Gastrocnemius medialis (tissue), 4 donors: Measurements from ENCODE around the gene POC5. TPM values are rescaled to one million over a fixed set of nuclear protein-coding genes. Genes with fewer than 3 reads are reported as not detected.

Source experiments
- ATAC-seq, 2 donors: fragments of 150-250 bp; one replicate each; pipeline ENCODE4 v1.9.1; 2016
- DNase-seq, 2 donors: peaks; one replicate each; pipeline ENCODE4 v3.0.0-alpha.2; 2019
- H3K27ac ChIP-seq, 4 donors: fragments of 200-600 bp; sonication (generic); 1 replicate in 1 of 4; 2 replicates in 3 of 4; pipeline ENCODE4 v1.5.1; 2016 to 2018; ENCODE audit warnings: mild to moderate bottlenecking in 2 of 4, moderate library complexity in 1 of 4
- H3K27me3 ChIP-seq, 3 donors: fragments of 200-600 bp; sonication (generic) in 2 of 3; 1 replicate in 1 of 3; 2 replicates in 2 of 3; pipeline versions ENCODE4 v1.5.1 to v1.6.0; 2016 to 2019; ENCODE audit warnings: mild to moderate bottlenecking in 1 of 3, moderate library complexity in 1 of 3
- H3K36me3 ChIP-seq, 2 donors: fragments of 200-600 bp; sonication (generic) in 1 of 2; one replicate each; pipeline ENCODE4 v1.5.1; 2017 to 2018
- H3K4me1 ChIP-seq, 2 donors: fragments of 200-600 bp; sonication (generic) in 1 of 2; one replicate each; pipeline ENCODE4 v1.5.1; 2016 to 2017; ENCODE audit warnings: mild to moderate bottlenecking in 2 of 2
- H3K4me3 ChIP-seq, 4 donors: fragments of 200-600 bp; sonication (generic) in 3 of 4; 1 replicate in 1 of 4; 2 replicates in 3 of 4; pipeline ENCODE4 v1.5.1; 2016 to 2019; ENCODE audit warnings: mild to moderate bottlenecking in 2 of 4
- H3K9me3 ChIP-seq, 3 donors: fragments of 200-600 bp; sonication (generic) in 2 of 3; 1 replicate in 1 of 3; 2 replicates in 2 of 3; pipeline ENCODE4 v1.5.1; 2016 to 2019
- CTCF ChIP-seq, 5 experiments: fragments of 450-650 bp in 3 of 5; fragments of 200-600 bp in 2 of 5; sonication (generic) in 2 of 5; IDR thresholded peaks in 4 of 5; conservative IDR thresholded peaks in 1 of 5; 1 replicate in 4 of 5; 2 replicates in 1 of 5; pipeline ENCODE4 v1.5.1; 2016 to 2019; ENCODE audit warnings: antibody characterized with exemption in 5 of 5, mild to moderate bottlenecking in 3 of 5, moderate library complexity in 3 of 5
- POLR2A ChIP-seq, 2 donors: fragments of 450-650 bp; IDR thresholded peaks; one replicate each; pipeline ENCODE4 v1.6.1; 2017; ENCODE audit warnings: antibody characterized with exemption in 2 of 2, mild to moderate bottlenecking in 2 of 2, moderate library complexity in 2 of 2
- in situ Hi-C, 4 donors: fragments of 200-750 bp; cut with MboI; loops; one replicate each; pipeline versions ENCODE4 v1.15.0 to v1.8.0; 2017; ENCODE audit warnings: low sequenced_read_pairs in 4 of 4
- intact Hi-C: fragments of 100-400 bp; cut with DNase I; formaldehyde crosslinking; loops from one replicate; pipeline ENCODE4 v1.15.1; 2023; ENCODE audit warnings: low total_unique reads
- total RNA-seq, 4 donors: library from RNA; depleted of rRNA; stranded (reverse); fragments of >200 nt; gene quantifications; one replicate each; pipeline versions ENCODE4 v1.1.0 to v1.2.3, GENCODE V29; 2016

The POC5 gene
- total RNA-seq, 4 donors from 2014 or later, result 4.1 to 7.3 (median 5.4) TPM

- intact Hi-C loops, result no loop called here
Observed at GRCh38 chr5:75721573-75721972, 4.3 kb upstream of the POC5 start.

DNA sequence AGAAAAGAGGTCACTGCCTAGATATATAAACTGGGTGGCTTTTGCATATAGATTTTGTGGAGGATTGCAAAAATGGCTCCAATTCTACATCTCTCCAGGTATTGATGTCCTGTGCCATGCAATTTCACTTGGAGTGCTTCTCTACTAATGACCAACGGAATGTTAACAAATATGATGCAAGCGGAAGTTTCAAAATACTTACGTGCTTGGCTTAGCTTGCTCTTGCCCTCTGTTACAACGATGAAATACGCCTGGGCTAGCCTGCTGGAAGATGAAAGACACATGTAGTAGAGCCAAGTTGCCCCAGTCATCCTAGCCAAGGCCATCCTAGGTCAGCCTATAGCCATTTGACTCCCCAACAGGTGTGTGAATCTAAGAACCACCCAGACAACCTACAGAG is 3.6 kb upstream of the POC5 start:
- Histone ChIP-seq H3K27me3 (no peaks in the 10 kb centered on the region), H3K9me3 (no peaks in the 10 kb centered on the region), H3K27ac (no peak overlapping the region), H3K36me3 (no peaks in the 10 kb centered on the region), H3K4me3 (no peak overlapping the region), H3K4me1 (peaks cover 5 to 10% of the 10 kb centered on the region in 2 donors)
- DNase-seq (no peak), ATAC-seq (no peak)
- in situ Hi-C loops (no loop called here), intact Hi-C loops (no loop called here)
- TF ChIP-seq POLR2A (IDR thresholded peaks at IDR 0.05) (no peak), CTCF (IDR thresholded peaks at IDR 0.05 in 4 of 5, conservative IDR thresholded peaks at IDR 0.05 in 1 of 5) (no peak)

More at GRCh38 chr5:75721573-75721972, 4.3 kb upstream of the POC5 start:
- Histone ChIP-seq H3K4me3 (no peak overlapping the region), H3K9me3 (no peaks in the 10 kb centered on the region), H3K27ac (no peak overlapping the region), H3K27me3 (no peaks in the 10 kb centered on the region), H3K36me3 (no peaks in the 10 kb centered on the region), H3K4me1 (peaks cover 2 to 3% of the 10 kb centered on the region in 2 donors)
- TF ChIP-seq POLR2A (IDR thresholded peaks at IDR 0.05) (no peak), CTCF (IDR thresholded peaks at IDR 0.05 in 4 of 5, conservative IDR thresholded peaks at IDR 0.05 in 1 of 5) (no peak)
- in situ Hi-C loops, result no loop called here
- ATAC-seq (no peak), DNase-seq (no peak)

- H3K27me3 ChIP-seq, result no peaks in the 10 kb centered on the region
- TF ChIP-seq CTCF (IDR thresholded peaks at IDR 0.05 in 4 of 5, conservative IDR thresholded peaks at IDR 0.05 in 1 of 5) (no peak), POLR2A (IDR thresholded peaks at IDR 0.05) (no peak)
- ATAC-seq, result no peak
- in situ Hi-C loops (no loop called here), intact Hi-C loops (loop anchor here (1.0 to 10.0 kb wide), 2 partner anchors 205 to 372 kb away; partner anchors contain the start of genes CERT1 and POLK)
- no peaks in the 10 kb centered on the region for H3K36me3 ChIP-seq
- H3K27ac ChIP-seq, result peak overlapping the region; percentile 82 to 88 (median 86)
- H3K4me3 ChIP-seq, result peak overlapping the region; percentile 81 to 85 (median 84)
- H3K4me1 ChIP-seq, result peaks cover 5 to 11% of the 10 kb centered on the region in 2 donors
- DNase-seq, result no peak
- H3K9me3 ChIP-seq, result no peaks in the 10 kb centered on the region
Observed at GRCh38 chr5:75716715-75717081, 539 bp downstream of the POC5 start.

DNA sequence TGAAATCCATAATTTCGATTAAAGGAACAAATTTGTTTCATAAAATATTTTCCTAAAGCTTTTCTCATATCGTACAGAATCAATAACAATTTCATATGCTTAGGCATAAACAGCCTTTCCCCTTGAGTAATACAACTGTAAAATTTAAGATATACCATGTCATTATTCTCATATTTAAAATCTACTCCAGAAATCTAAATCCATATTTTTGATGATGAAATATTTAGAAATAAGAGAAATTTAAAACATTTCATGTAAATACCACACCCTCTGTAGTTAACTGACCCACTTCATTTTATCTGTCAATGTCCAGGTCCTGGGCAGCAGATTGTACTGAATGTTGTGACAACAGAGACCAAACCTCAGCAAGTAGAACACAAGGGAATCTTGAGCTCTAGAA is 5.1 kb downstream of the POC5 start:
- no peak for ATAC-seq
- H3K9me3 ChIP-seq, result no peaks in the 10 kb centered on the region
- H3K27me3 ChIP-seq, result no peaks in the 10 kb centered on the region
- in situ Hi-C loops (no loop called here), intact Hi-C loops (loop anchor here (10.0 kb wide), 1 partner anchor 367 kb away; no protein-coding TSS in a partner anchor)
- H3K27ac ChIP-seq, result no peak overlapping the region
- peaks cover 0 to 17% of the 10 kb centered on the region in 2 donors for H3K36me3 ChIP-seq
- no peak for TF ChIP-seq CTCF (IDR thresholded peaks at IDR 0.05 in 4 of 5, conservative IDR thresholded peaks at IDR 0.05 in 1 of 5)
- no peak for TF ChIP-seq POLR2A (IDR thresholded peaks at IDR 0.05)
- no peak overlapping the region for H3K4me3 ChIP-seq
- peaks cover 5 to 11% of the 10 kb centered on the region in 2 donors for H3K4me1 ChIP-seq
- no peak for DNase-seq

- Histone ChIP-seq H3K4me1 (peaks cover 0 to 4% of the 10 kb centered on the region in 2 donors), H3K27me3 (no peaks in the 10 kb centered on the region), H3K4me3 (no peak overlapping the region), H3K36me3 (peaks cover 0 to 18% of the 10 kb centered on the region in 2 donors), H3K9me3 (no peaks in the 10 kb centered on the region), H3K27ac (no peak overlapping the region)
- ATAC-seq, result no peak
- in situ Hi-C loops, result no loop called here
- DNase-seq, result no peak
- TF ChIP-seq POLR2A (IDR thresholded peaks at IDR 0.05) (no peak), CTCF (IDR thresholded peaks at IDR 0.05 in 4 of 5, conservative IDR thresholded peaks at IDR 0.05 in 1 of 5) (no peak)
- intact Hi-C loops, result loop anchor here (10.0 kb wide), 1 partner anchor 366 kb away; no protein-coding TSS in a partner anchor
Observed at GRCh38 chr5:75711151-75711550, 6.1 kb downstream of the POC5 start.
